HEK293 (cell line): Measurements from ENCODE around the gene POLL.
A peak's percentile ranks its signal among the peaks of the same experiment; 100 is the strongest.

Source experiments
- CTCF ChIA-PET: fragments of 350-600 bp; formaldehyde crosslinking; extraction: SDS; loops from one replicate; lab custom pipeline; 2021; ENCODE audit warnings: antibody characterized with exemption; lab: Yijun Ruan, JAX
- POLR2A ChIA-PET: fragments of 300-600 bp; formaldehyde crosslinking; extraction: SDS; loops from one replicate; lab custom pipeline; 2020; ENCODE audit warnings: antibody characterized with exemption, inconsistent platforms; lab: Yijun Ruan, JAX
- H3K27ac ChIP-seq: fragments of 200-500 bp; sonication (Bioruptor generic); 2 replicates; pipeline ENCODE4 v1.5.1; 2014; ENCODE audit warnings: low read depth, low read length, control low read depth, inconsistent platforms; ENCODE audit errors: extremely low read depth
- H3K36me3 ChIP-seq, 2 experiments: fragments of 200-500 bp in 1 of 2; sonication (Bioruptor generic) in 1 of 2; 1 replicate in 1 of 2; 2 replicates in 1 of 2; pipeline ENCODE4 v1.5.1; 2014 to 2017; ENCODE audit warnings: inconsistent platforms in 2 of 2, low read length in 2 of 2; ENCODE audit not compliant: control insufficient read depth in 2 of 2, insufficient read depth in 1 of 2
- H3K4me1 ChIP-seq: fragments of 200-500 bp; sonication (Bioruptor generic); 2 replicates; pipeline ENCODE4 v1.5.1; 2014; ENCODE audit warnings: mild to moderate bottlenecking, low read length, inconsistent platforms; ENCODE audit not compliant: control insufficient read depth, insufficient read depth
- H3K4me3 ChIP-seq: 2 replicates; pipeline ENCODE4 v1.5.1; 2011; ENCODE audit warnings: low read depth, mild to moderate bottlenecking, control low read depth, low read length, moderate library complexity
- H3K9me3 ChIP-seq: fragments of 200-500 bp; sonication (Bioruptor generic); 2 replicates; pipeline ENCODE4 v1.5.1; 2014; ENCODE audit warnings: low read depth, low read length, inconsistent platforms; ENCODE audit not compliant: control insufficient read depth, insufficient read depth
- ATF2 ChIP-seq: fragments of 450-650 bp; formaldehyde crosslinking; IDR thresholded peaks from 2 replicates; pipeline ENCODE4 v1.5.1; 2016; ENCODE audit warnings: missing biosample characterization, missing genetic modification characterization, low read depth
- BCL11A ChIP-seq: fragments of 450-650 bp; formaldehyde crosslinking; IDR thresholded peaks from 2 replicates; pipeline ENCODE4 v1.5.1; 2016; ENCODE audit warnings: low read depth, missing biosample characterization, missing genetic modification characterization
- HIC1 ChIP-seq: fragments of 450-650 bp; formaldehyde crosslinking; IDR thresholded peaks from 2 replicates; pipeline ENCODE4 v1.5.1; 2016; ENCODE audit warnings: missing biosample characterization, missing genetic modification characterization
- HOXA7 ChIP-seq: sonication (generic); formaldehyde crosslinking; IDR thresholded peaks from 2 replicates; pipeline ENCODE4 v1.8.1; 2022; ENCODE audit warnings: missing genetic modification reagents, borderline replicate concordance
- HOXD13 ChIP-seq: sonication (generic); formaldehyde crosslinking; IDR thresholded peaks from 2 replicates; pipeline ENCODE4 v1.8.0; 2022; ENCODE audit warnings: missing genetic modification reagents, borderline replicate concordance
- KLF10 ChIP-seq: fragments of 450-650 bp; IDR thresholded peaks from 2 replicates; pipeline ENCODE4 v1.5.1; 2018; ENCODE audit warnings: missing biosample characterization, mild to moderate bottlenecking, missing genetic modification characterization
- SCRT2 ChIP-seq: fragments of 450-650 bp; formaldehyde crosslinking; IDR thresholded peaks from 2 replicates; pipeline ENCODE4 v1.5.1; 2016; ENCODE audit warnings: missing biosample characterization, missing genetic modification characterization
- ZBTB1 ChIP-seq: fragments of 450-650 bp; formaldehyde crosslinking; IDR thresholded peaks from 2 replicates; pipeline ENCODE4 v1.5.1; 2016; ENCODE audit warnings: missing biosample characterization, missing genetic modification characterization
- ZBTB21 ChIP-seq: fragments of 450-650 bp; formaldehyde crosslinking; IDR thresholded peaks from 2 replicates; pipeline ENCODE4 v1.5.1; 2017; ENCODE audit warnings: missing biosample characterization, missing genetic modification characterization
- ZNF16 ChIP-seq: fragments of 450-650 bp; formaldehyde crosslinking; IDR thresholded peaks from 2 replicates; pipeline ENCODE4 v1.5.1; 2016; ENCODE audit warnings: low read depth, missing biosample characterization, missing genetic modification characterization
- ZNF211 ChIP-seq: fragments of 450-650 bp; formaldehyde crosslinking; IDR thresholded peaks from 2 replicates; pipeline ENCODE4 v1.5.1; 2016; ENCODE audit warnings: low read depth, missing biosample characterization, missing genetic modification characterization
- ZNF350 ChIP-seq: fragments of 450-650 bp; formaldehyde crosslinking; IDR thresholded peaks from 2 replicates; pipeline ENCODE4 v1.5.0; 2017; ENCODE audit warnings: missing biosample characterization, mild to moderate bottlenecking, missing genetic modification characterization
- ZNF37A ChIP-seq: fragments of 450-650 bp; IDR thresholded peaks from 2 replicates; pipeline ENCODE4 v1.5.1; 2018; ENCODE audit warnings: missing biosample characterization, missing genetic modification characterization
- ZNF501 ChIP-seq: fragments of 450-650 bp; formaldehyde crosslinking; IDR thresholded peaks from 2 replicates; pipeline ENCODE4 v1.5.1; 2016; ENCODE audit warnings: missing biosample characterization, missing genetic modification characterization
- ZNF549 ChIP-seq: fragments of 450-650 bp; IDR thresholded peaks from 2 replicates; pipeline ENCODE4 v1.5.1; 2018; ENCODE audit warnings: missing biosample characterization, missing genetic modification characterization, mild to moderate bottlenecking, inconsistent platforms, moderate library complexity
- ZNF596 ChIP-seq: fragments of 450-650 bp; IDR thresholded peaks from 2 replicates; pipeline ENCODE4 v1.5.0; 2018; ENCODE audit warnings: missing biosample characterization, mild to moderate bottlenecking, missing genetic modification characterization, moderate library complexity
- ZNF621 ChIP-seq: fragments of 450-650 bp; formaldehyde crosslinking; IDR thresholded peaks from 2 replicates; pipeline ENCODE4 v1.5.1; 2017; ENCODE audit warnings: missing biosample characterization, missing genetic modification characterization
- ZXDB ChIP-seq: fragments of 450-650 bp; formaldehyde crosslinking; IDR thresholded peaks from 2 replicates; pipeline ENCODE4 v1.5.1; 2016; ENCODE audit warnings: missing biosample characterization, missing genetic modification characterization
- TF ChIP-seq, protein P1 (sequence below): fragments of 450-650 bp; formaldehyde crosslinking; IDR thresholded peaks from 2 replicates; pipeline ENCODE4 v1.5.1; 2016; ENCODE audit warnings: missing biosample characterization, missing genetic modification characterization

The POLL gene

GRCh38 chr10:101625821-101626412 is 37.9 kb upstream of the POLL start:
- CTCF ChIA-PET: interaction anchor here (0.7 kb wide), 1 partner anchor 25 kb away, joined by 4 read pairs; no protein-coding TSS in a partner anchor
- H3K36me3 ChIP-seq: peaks cover 0 to 21% of the 10 kb centered on the region in 2 experiments; a peak in 2 of 3 replicates

GRCh38 chr10:101624526-101625102 is 36.6 kb upstream of the POLL start:
- no peaks in the 10 kb centered on the region for H3K4me1 ChIP-seq
- no peaks in the 10 kb centered on the region for H3K9me3 ChIP-seq
- H3K4me3 ChIP-seq: no peak overlapping the region
- CTCF ChIA-PET: interaction anchor here (1.1 kb wide), 1 partner anchor 154 kb away, joined by 3 read pairs; no protein-coding TSS in a partner anchor
- H3K27ac ChIP-seq: no peak overlapping the region
- POLR2A ChIA-PET: no interaction called here
- H3K36me3 ChIP-seq: peaks cover 0 to 23% of the 10 kb centered on the region in 2 experiments; a peak in 2 of 3 replicates
- no peak for TF ChIP-seq HOXA7 (CRISPR knock-in tag)
- no peak for TF ChIP-seq ZBTB1
- TF ChIP-seq HIC1 (tag by site-specific recombination): no peak
- no peak for TF ChIP-seq ZNF211 (tag by site-specific recombination)
- no peak for TF ChIP-seq ZNF621 (tag by site-specific recombination)
- TF ChIP-seq HOXD13 (CRISPR knock-in tag): no peak
- no peak for TF ChIP-seq ZNF37A
- TF ChIP-seq ZNF16 (tag by site-specific recombination): no peak
- no peak for TF ChIP-seq ZNF501 (tag by site-specific recombination)
- no peak for TF ChIP-seq ZNF596 (tag by site-specific recombination)
- no peak for TF ChIP-seq ZNF549 (tag by site-specific recombination)
- no peak for TF ChIP-seq BCL11A (tag by site-specific recombination)
- no peak for TF ChIP-seq KLF10 (tag by site-specific recombination)
- TF ChIP-seq ATF2: no peak
- TF ChIP-seq ZNF350 (tag by site-specific recombination): no peak
- TF ChIP-seq, protein P1, sequence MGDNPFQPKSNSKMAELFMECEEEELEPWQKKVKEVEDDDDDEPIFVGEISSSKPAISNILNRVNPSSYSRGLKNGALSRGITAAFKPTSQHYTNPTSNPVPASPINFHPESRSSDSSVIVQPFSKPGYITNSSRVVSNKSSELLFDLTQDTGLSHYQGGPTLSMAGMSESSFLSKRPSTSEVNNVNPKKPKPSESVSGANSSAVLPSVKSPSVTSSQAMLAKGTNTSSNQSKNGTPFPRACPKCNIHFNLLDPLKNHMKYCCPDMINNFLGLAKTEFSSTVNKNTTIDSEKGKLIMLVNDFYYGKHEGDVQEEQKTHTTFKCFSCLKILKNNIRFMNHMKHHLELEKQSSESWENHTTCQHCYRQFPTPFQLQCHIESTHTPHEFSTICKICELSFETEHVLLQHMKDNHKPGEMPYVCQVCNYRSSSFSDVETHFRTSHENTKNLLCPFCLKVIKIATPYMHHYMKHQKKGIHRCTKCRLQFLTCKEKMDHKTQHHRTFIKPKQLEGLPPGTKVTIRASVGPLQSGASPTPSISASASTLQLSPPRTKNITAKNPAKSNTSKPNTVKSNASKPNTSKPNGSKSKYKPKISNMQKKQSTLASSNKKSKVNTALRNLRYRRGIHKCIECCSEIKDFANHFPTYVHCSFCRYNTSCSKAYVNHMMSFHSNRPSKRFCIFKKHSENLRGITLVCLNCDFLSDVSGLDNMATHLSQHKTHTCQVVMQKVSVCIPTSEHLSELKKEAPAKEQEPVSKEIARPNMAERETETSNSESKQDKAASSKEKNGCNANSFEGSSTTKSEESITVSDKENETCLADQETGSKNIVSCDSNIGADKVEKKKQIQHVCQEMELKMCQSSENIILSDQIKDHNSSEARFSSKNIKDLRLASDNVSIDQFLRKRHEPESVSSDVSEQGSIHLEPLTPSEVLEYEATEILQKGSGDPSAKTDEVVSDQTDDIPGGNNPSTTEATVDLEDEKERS (tag by site-specific recombination): no peak

More at GRCh38 chr10:101625821-101626412, 37.9 kb upstream of the POLL start:
- no peak overlapping the region for H3K4me3 ChIP-seq
- H3K4me1 ChIP-seq: no peaks in the 10 kb centered on the region
- no peak for TF ChIP-seq ZBTB21 (tag by site-specific recombination)
- TF ChIP-seq SCRT2 (tag by site-specific recombination): peak; percentile 40
- TF ChIP-seq ZXDB (tag by site-specific recombination): no peak
- POLR2A ChIA-PET: no interaction called here
- H3K9me3 ChIP-seq: no peaks in the 10 kb centered on the region
- H3K27ac ChIP-seq: no peak overlapping the region
